ENCODE measurements around the gene DCHS1.

Gene DCHS1

DNA sequence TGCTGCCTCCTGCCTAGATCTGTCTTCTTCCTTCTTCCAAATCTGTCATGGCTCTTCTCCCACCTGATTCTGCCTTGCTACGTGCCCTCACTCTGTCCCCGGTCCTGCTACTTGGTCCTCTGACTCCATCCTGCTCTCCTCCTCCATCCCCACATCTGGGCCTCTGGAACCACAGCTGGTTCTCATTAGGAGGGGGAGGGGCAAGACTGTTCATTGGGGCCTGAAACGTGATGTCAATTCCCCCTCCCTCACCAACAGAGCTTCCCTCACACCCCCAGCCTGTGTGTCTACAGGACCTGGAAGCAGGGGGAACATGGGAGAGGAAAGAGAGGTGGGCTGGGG is 9.1 kb downstream of the DCHS1 start:
- no peak for DNase-seq (ENCODE audit: low read depth in 2 of 2)

GRCh38 chr11:6646071-6646470 is 9.5 kb downstream of the DCHS1 start:
- DNase-seq (ENCODE audit: low read depth in 2 of 2), result no peak

- DNase-seq (ENCODE audit: low read depth in 2 of 2), result no peak
Measured at GRCh38 chr11:6642957-6643356, 12.7 kb downstream of the DCHS1 start.

- no peak for DNase-seq (ENCODE audit: low read depth in 2 of 2)
Measured at GRCh38 chr11:6640985-6641701, 14.5 kb downstream of the DCHS1 start.

- no peak for DNase-seq (ENCODE audit: low read depth in 2 of 2)
Measured at GRCh38 chr11:6640036-6640984, 15.3 kb downstream of the DCHS1 start.

DNA sequence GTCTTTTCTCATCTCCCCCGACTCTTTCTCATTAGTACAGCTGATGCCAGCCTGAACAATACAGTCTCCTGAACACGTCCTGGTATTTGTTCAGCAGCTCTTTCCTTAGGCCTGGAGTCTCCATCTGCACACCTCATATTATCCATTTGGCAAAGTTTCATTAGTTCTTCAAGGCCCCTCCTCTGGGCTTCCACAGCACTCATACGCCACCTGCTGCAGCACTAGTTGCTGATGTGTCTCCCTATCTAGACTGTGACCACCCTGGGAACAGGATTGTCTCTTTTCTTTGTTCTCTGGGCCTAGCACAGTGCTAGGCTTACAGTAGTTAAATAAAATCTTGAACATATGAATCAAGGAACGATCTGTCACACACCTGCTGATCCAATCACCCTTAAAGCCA is 17.2 kb downstream of the DCHS1 start:
- DNase-seq (ENCODE audit: low read depth in 2 of 2), result no peak

- DNase-seq (ENCODE audit: low read depth in 2 of 2), result no peak
Measured at GRCh38 chr11:6637871-6638270, 17.7 kb downstream of the DCHS1 start.

- no peak for DNase-seq (ENCODE audit: low read depth in 2 of 2)
Measured at GRCh38 chr11:6636480-6636879, 19.1 kb downstream of the DCHS1 start.

DNA sequence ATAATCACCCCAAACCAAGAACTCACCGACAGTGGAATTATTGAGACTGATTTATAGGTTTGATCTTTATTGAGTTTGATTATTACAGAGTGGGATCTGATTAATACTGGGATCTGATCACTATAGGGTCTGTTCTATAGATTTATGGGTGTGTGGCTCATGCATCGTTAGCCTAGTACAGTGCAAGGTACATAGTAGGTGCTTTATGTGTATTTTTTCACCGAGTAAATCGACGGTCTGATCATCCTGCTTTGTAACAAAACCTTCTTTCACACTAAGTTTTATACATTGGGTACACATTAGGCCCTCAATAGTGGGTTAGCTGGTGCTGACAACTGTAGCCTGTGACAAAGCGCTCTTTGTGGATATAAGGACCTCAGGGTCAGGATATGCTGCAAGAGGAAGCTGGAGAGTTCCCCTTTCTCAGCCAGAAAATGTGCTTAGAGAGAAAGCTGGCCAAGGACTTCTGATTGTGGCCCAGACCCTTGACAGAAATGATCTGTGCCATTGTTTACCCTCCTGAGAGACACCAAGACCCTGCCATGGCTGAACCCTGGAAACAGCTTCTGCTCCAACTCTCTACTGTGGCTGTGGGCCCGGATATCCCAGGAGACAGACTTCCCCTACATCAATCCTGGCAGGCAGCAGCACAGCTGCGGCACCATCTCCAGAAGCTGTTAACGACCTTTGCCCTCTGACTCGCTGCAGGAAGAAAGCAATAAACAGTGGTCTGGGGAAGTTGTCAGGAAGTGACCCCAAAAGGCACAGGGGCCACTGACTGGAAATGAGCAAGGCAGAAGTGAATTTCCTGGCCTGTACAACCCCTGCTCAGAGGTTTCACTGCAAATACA is 20.3 kb downstream of the DCHS1 start:
- no peak for DNase-seq (ENCODE audit: low read depth in 2 of 2)

DNA sequence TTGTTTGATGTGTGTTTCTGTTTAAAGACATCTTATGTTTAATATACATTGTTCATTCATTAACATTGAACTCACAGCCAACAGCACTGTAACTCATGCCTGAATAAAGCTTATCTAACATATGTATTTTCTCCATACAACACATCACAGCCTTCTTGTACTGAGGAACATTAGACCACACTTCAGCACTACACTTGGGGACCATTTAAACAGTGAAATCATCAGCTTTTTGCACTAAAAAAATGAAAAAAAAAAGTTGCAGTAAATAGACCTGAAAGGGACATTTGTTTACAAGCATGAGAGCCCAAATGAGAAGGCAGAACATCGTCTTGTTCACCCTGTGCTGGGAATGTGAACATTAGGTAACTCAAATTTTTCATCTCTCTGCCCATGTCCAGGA is 21.1 kb downstream of the DCHS1 start:
- no peak for DNase-seq (ENCODE audit: low read depth in 2 of 2)

DNA sequence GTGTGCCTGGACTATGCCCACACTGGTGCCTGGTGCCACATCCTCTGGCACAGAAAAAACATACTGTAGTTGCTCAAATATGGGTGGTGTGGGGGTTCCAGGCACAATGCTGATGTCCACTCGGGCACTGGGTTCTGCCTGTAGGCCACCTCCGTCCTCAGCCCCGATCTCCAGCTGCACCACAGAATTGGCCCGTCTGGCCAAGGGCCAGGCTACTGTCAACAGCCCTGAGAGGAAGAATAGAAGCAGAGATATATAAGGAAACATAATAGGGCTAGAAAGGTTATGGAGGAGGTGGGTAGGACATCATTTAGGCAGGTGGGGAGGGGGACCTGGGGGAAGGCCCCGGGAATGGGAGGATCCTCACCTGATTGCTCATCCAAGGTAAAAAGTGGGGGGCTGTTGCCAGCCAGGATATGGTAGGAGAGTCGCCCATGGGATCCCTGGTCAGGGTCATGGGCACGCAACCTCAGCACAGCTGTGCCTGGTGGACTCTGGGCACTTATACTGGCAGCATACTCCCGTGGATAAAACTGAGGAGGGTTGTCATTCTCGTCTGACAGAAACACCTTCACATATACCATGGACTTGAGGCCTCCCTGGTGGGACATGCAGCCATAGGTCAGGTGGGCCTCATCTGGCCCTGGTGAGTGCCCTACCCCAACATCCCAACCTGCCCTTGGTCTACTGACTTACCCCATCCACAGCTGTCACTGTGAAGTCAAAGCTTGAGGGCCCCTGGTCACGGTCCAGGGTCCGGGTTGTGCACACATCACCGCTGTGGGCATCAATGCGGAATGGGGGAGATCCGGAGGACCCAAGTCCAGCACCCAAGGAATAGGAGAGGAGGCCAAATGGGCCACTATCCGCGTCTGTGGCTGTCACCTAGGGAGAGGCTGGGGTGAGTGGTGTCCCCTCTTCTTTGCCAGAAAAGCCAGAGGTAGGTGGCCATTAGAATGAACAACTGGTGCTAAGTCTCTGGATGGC is 21.9 kb downstream of the DCHS1 start:
- no peak for DNase-seq (ENCODE audit: low read depth in 2 of 2)

DNA sequence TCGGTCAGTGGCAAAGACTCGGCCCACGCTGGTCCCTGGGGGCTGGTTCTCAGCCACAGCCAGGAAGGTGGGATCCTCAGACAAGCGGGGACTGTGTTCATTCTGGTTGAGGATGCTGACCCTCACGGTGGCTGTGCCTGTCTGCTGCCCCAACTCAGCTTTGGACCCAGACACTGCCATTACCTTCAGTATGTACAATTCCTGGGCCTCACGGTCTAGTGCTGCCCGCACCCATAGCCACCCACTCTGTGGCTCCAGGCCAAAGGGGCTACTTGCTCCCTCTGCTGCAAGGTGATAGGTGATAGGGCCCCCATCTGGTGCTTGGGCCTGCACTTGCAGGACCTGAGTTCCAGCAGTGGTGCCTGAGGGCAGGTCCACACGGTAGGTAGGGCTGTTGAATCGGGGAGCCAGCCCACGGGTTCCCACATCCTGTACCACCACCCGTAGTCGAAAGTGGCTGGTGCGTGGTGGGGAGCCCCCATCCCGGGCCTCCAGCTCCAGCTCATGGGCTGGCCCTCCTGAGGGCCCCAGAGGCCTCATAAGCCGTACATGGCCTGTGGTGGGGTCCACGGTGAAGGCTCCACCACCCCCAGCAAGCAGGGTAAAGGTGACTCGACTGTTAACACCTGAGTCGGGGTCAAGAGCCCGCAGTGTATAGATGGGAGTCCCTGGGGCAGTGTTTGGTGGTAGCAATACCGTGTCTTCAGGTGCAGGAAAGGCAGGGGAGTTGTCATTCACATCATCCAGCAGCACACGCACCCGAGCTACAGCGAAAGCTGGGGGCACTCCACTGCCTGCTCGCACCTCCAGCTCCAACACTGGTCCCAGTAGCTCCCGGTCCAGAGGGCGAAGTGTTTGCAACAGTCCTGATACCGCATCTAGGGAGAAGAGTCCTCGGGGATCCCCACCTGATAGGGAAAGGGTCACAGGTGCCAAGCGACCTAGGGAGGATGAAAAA is 23.2 kb downstream of the DCHS1 start:
- DNase-seq (ENCODE audit: low read depth in 2 of 2), result no peak

- no peak for DNase-seq (ENCODE audit: low read depth in 2 of 2)
Measured at GRCh38 chr11:6631361-6631890, 24.2 kb downstream of the DCHS1 start.

- no peak for DNase-seq (ENCODE audit: low read depth in 2 of 2)
Measured at GRCh38 chr11:6630632-6631291, 24.8 kb downstream of the DCHS1 start.

DNA sequence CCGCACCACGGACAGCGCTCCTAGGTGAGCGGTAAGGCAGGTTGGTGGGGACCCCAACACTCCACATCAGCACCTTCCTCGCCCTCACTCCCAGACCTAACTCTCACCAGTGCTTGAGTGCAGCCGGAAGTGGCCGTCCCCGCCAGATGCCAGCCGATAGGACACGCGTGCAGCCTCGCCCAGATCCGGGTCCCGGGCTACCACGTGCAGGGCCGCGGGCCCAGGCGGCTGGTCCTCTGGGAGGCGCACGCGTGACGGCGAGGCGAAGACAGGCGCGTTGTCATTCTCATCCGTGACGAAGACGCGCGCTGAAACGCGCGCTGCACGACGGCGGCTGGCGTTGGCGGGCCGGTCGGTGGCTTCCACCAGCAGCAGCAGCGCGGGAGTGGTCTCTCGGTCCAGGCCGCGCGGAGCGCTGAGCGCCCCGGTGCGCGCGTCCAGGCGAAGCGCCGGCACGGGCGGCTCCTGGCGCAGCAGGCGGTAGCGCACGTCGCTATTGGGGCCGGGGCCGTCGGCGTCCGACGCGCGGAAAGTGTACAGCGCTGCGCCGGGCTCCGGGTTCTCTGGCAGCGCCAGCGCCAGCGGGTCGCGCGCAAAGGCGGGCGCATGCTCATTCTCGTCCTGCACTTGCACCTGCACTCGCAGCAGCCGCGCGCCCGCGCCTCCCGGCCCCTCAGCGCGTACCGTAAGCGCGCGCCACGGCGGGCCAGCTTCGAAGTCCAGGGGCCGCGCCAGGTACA is 25.5 kb downstream of the DCHS1 start:
- DNase-seq (ENCODE audit: low read depth in 2 of 2), result no peak

GRCh38 chr11:6629573-6629891 is 26.1 kb downstream of the DCHS1 start:
- DNase-seq (ENCODE audit: low read depth in 2 of 2), result no peak

DNA sequence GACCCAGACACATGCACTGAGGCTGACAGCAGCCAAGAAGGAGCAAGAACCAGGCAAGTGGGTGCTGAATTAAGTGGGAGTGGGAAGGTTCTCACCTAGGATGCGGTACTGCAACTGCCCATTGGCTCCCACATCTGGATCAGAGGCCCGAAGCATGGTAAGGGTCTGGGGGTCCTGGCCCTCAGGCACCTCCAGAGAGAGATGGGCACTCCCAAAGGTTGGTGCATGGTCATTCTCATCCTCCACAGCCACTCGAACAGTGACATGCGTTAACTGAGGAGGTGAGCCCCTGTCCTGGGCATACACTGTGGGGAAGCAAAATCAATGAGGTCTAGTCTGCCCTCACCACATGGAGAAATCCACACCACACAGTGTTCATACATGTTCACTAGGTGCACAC is 27.1 kb downstream of the DCHS1 start:
- no peak for DNase-seq (ENCODE audit: low read depth in 2 of 2)

GRCh38 chr11:6627762-6628241 is 27.8 kb downstream of the DCHS1 start:
- DNase-seq (ENCODE audit: low read depth in 2 of 2), result no peak
